Spleen (tissue), 11 donors: ENCODE results near the gene FHL2. TPM values are rescaled to one million over a fixed set of nuclear protein-coding genes. Genes with fewer than 3 reads are reported as not detected.

Experiments
- DNase-seq: peaks from one replicate; pipeline ENCODE4 v3.0.0-alpha.2; 2020
- H3K27ac ChIP-seq, 8 donors: fragments of 200-600 bp; sonication (generic) in 7 of 8; 1 replicate in 4 of 8; 2 replicates in 4 of 8; pipeline versions ENCODE4 v1.5.0 to v1.8.0; 2016 to 2021; ENCODE audit warnings: inconsistent platforms in 4 of 8, mild to moderate bottlenecking in 4 of 8, moderate library complexity in 1 of 8
- H3K27me3 ChIP-seq, 7 donors: fragments of 200-600 bp; sonication (generic) in 6 of 7; replicated peaks in 1 of 7; 1 replicate in 4 of 7; 2 replicates in 3 of 7; pipeline versions ENCODE4 v1.5.0 to v1.8.0; 2016 to 2021; ENCODE audit warnings: inconsistent platforms in 3 of 7, mild to moderate bottlenecking in 1 of 7
- H3K36me3 ChIP-seq, 6 donors: fragments of 200-600 bp; sonication (generic) in 5 of 6; 1 replicate in 4 of 6; 2 replicates in 2 of 6; pipeline versions ENCODE4 v1.5.0 to v1.8.0; 2016 to 2021; ENCODE audit warnings: inconsistent platforms in 2 of 6
- H3K4me1 ChIP-seq, 6 donors: fragments of 200-600 bp; sonication (generic) in 5 of 6; 1 replicate in 3 of 6; 2 replicates in 3 of 6; pipeline versions ENCODE4 v1.5.0 to v1.8.0; 2016 to 2021; ENCODE audit warnings: inconsistent platforms in 3 of 6
- H3K4me3 ChIP-seq, 8 donors: fragments of 200-600 bp; sonication (generic) in 7 of 8; 1 replicate in 4 of 8; 2 replicates in 4 of 8; pipeline versions ENCODE4 v1.5.0 to v1.8.0; 2016 to 2021; ENCODE audit warnings: inconsistent platforms in 4 of 8, mild to moderate bottlenecking in 4 of 8, moderate library complexity in 2 of 8
- H3K9me3 ChIP-seq, 8 donors: fragments of 200-600 bp; sonication (generic) in 7 of 8; 1 replicate in 4 of 8; 2 replicates in 4 of 8; pipeline versions ENCODE4 v1.5.0 to v1.8.0; 2016 to 2021; ENCODE audit warnings: inconsistent platforms in 4 of 8
- POLR2A ChIP-seq, 3 donors: fragments of 450-650 bp; IDR thresholded peaks; one replicate each; pipeline ENCODE4 v1.5.1; 2017; ENCODE audit warnings: antibody characterized with exemption in 3 of 3, mild to moderate bottlenecking in 1 of 3
- POLR2AphosphoS5 ChIP-seq, 3 donors: sonication (generic); formaldehyde crosslinking; IDR thresholded peaks; one replicate each; pipeline ENCODE4 v1.5.1; 2017; ENCODE audit warnings: antibody characterized with exemption in 3 of 3
- WGBS, 5 donors: extraction: QIAGEN DNeasy Blood & Tissue Kit in 3 of 5; methylation state at CpG; one replicate each; pipeline versions ENCODE4 v1.1.5 to v1.1.7; 2013 to 2018; 5-methylcytosine and 5-hydroxymethylcytosine counted together
- intact Hi-C: fragments of 100-400 bp; cut with DNase I; formaldehyde crosslinking; loops from one replicate; pipeline ENCODE4 v1.15.0; 2023; ENCODE audit warnings: low total_unique reads
- polyA plus RNA-seq, 3 donors: library from polyadenylated mRNA; stranded (reverse); fragments of 200-250 nt; gene quantifications; one replicate each; pipeline ENCODE4 v1.2.1, GENCODE V29; 2013
- total RNA-seq, 7 donors: library from RNA; depleted of rRNA in 3 of 7; stranded (reverse); fragments of >200 nt in 3 of 7; fragmentation: NEBNext Ultra II Directional in 4 of 7; extraction: Animal tissue kit (Norgen Biotek cat#: 25700) in 4 of 7; gene quantifications; one replicate each; pipeline versions ENCODE4 v1.1.0 to v1.2.1, GENCODE V29; 2016 to 2021
- TF ChIP-seq, protein P1 (sequence below), 11 experiments: fragments of 200-600 bp in 7 of 11; fragments of 450-650 bp in 4 of 11; sonication (generic) in 4 of 11; IDR thresholded peaks in 8 of 11; conservative IDR thresholded peaks in 3 of 11; 1 replicate in 7 of 11; 2 replicates in 4 of 11; pipeline versions ENCODE4 v1.4.0 to v1.8.0; 2016 to 2021; ENCODE audit warnings: antibody characterized with exemption in 11 of 11, inconsistent platforms in 4 of 11, mild to moderate bottlenecking in 1 of 11
- donor health status: healthy with polysubstance abuse.
- donor health status: DM: no; HTN: no; CAD: no; lungs with moderate emphysema.
- donor health status: DM: no; HTN: no; CAD: no.
- donor health status: Bipolar disorder and iron deficiency.
- donor health status: healthy.
- donor health status: DM: no; HTN: no; CAD: no.
- donor health status: DM: yes; HTN: yes; CAD: no.

The FHL2 gene
- total and polyA plus RNA-seq, 10 donors, result 6.8 to 27.4 (median 18.9) TPM

DNA sequence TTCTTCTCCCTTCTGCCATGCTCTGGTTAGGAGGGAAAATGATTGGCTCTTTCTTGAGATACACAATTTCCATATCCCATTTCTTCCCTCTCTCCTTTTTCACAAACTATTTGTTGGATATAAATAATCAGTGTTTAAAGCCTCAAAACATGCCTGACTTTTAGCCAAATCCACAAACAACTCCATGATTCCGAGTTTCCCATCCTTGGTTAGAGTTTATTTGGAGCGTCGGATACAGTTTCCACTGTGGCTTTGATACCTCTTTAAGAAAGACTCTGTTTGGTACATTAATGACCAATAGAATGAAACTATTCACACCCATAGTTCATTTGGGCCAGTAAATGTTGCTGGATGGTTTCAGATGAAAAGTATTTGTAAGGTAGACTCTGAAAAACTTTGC is 5.9 kb upstream of the FHL2 start:
- DNase-seq, result no peak
- peaks cover 0 to 30% (median 1%) of the 10 kb centered on the region in 7 donors for H3K27me3 ChIP-seq
- H3K27ac ChIP-seq, result no peak overlapping the region
- TF ChIP-seq POLR2A (IDR thresholded peaks at IDR 0.05) (no peak), POLR2AphosphoS5 (IDR thresholded peaks at IDR 0.05) (no peak)
- TF ChIP-seq, protein P1, sequence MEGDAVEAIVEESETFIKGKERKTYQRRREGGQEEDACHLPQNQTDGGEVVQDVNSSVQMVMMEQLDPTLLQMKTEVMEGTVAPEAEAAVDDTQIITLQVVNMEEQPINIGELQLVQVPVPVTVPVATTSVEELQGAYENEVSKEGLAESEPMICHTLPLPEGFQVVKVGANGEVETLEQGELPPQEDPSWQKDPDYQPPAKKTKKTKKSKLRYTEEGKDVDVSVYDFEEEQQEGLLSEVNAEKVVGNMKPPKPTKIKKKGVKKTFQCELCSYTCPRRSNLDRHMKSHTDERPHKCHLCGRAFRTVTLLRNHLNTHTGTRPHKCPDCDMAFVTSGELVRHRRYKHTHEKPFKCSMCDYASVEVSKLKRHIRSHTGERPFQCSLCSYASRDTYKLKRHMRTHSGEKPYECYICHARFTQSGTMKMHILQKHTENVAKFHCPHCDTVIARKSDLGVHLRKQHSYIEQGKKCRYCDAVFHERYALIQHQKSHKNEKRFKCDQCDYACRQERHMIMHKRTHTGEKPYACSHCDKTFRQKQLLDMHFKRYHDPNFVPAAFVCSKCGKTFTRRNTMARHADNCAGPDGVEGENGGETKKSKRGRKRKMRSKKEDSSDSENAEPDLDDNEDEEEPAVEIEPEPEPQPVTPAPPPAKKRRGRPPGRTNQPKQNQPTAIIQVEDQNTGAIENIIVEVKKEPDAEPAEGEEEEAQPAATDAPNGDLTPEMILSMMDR (IDR thresholded peaks at IDR 0.05 in 8 of 11, conservative IDR thresholded peaks at IDR 0.05 in 3 of 11), result no peak
- no peaks in the 10 kb centered on the region for H3K9me3 ChIP-seq
- WGBS, 5 donors, result 85 to 94% (median 91%) methylated on average over 3 of the region's 3 CpGs
- no peaks in the 10 kb centered on the region for H3K36me3 ChIP-seq
- H3K4me3 ChIP-seq, result no peak overlapping the region
- H3K4me1 ChIP-seq, result no peaks in the 10 kb centered on the region
- intact Hi-C loops, result no loop called here

DNA sequence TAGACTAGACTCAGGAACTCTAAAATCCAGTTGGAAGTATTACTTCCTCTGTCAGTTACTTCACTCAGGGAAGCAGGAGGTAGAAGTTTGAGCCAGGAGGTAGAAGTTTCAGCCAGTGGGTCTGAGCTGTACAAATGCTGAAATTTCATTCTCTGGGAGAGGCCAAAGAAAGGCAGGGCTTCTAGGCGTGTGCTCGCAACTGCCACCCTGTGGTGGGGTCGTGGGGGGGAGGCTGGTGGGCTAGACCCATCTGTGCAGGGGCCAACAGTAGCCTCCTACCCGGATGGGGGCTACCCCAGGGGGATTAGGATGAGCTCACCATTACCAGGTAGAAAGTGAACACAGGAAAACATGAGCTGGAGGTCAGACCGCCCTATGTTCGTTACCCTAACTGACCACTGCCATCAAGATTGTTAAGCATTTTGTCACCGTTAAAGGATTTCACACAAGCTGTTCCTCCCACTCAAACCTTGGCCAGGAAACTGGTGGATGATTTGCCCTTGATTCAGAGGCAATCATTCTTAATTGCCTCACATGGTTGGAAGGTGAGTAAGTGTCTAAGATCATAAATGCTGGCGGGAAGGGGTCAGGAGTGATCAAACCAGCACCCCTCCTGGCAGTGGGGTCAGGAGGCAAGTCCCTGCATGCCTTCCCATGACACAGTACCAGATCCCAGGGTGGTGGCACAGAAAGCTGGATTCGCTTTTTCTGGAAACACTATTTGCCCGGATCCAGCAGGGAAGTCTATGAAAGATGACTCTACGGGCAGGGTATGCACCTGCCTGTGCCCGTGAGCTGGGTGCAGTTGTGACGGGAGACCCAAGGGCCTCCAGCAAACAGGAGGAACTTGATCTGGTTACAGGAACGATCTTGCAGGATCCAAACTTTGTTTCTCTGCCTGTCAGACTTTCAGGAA is 5.2 kb upstream of the FHL2 start:
- WGBS, 5 donors, result 63 to 79% (median 74%) methylated on average over 13 to 14 of the region's 14 CpGs
- Histone ChIP-seq H3K27me3 (peaks cover 0 to 30% (median 8%) of the 10 kb centered on the region in 7 donors), H3K36me3 (no peaks in the 10 kb centered on the region), H3K27ac (no peak overlapping the region), H3K9me3 (no peaks in the 10 kb centered on the region), H3K4me1 (peaks cover 0 to 6% (median 3%) of the 10 kb centered on the region in 6 donors), H3K4me3 (no peak overlapping the region)
- DNase-seq, result no peak
- TF ChIP-seq, protein P1 (IDR thresholded peaks at IDR 0.05 in 8 of 11, conservative IDR thresholded peaks at IDR 0.05 in 3 of 11), result no peak
- TF ChIP-seq POLR2A (IDR thresholded peaks at IDR 0.05) (no peak), POLR2AphosphoS5 (IDR thresholded peaks at IDR 0.05) (no peak)
- intact Hi-C loops, result no loop called here

DNA sequence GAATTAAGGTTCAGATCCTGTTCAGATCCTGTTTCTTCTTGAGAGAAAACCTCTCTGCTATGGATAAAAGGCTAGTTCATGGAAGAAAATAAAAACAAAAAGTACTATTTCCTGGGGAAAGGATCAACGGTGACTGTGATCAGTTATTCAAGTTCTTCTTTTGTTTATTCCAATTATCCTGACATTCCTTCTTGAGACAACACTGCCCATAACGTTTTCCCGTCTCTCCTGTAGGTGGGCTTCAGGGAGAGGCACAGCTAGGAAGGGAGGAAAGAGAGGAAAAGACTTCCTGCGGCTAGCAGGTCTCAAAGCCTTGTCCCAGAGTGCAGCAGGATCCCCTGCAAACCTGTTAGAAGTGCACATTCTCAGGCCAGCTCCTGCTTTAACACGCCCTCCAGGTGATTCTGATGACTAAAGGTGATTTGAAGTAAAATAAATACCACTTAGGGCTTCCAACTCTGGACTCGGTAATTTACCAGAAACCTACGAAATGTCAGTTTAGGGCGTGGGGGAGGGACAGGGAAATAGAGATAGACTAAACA is 4.5 kb upstream of the FHL2 start:
- Histone ChIP-seq H3K27ac (no peak overlapping the region), H3K4me1 (peaks cover 1 to 13% (median 10%) of the 10 kb centered on the region in 6 donors), H3K4me3 (no peak overlapping the region), H3K36me3 (no peaks in the 10 kb centered on the region), H3K9me3 (no peaks in the 10 kb centered on the region), H3K27me3 (peaks cover 0 to 34% (median 15%) of the 10 kb centered on the region in 7 donors)
- TF ChIP-seq POLR2A (IDR thresholded peaks at IDR 0.05), result no peak
- TF ChIP-seq POLR2AphosphoS5 (IDR thresholded peaks at IDR 0.05), result no peak
- TF ChIP-seq, protein P1 (IDR thresholded peaks at IDR 0.05 in 8 of 11, conservative IDR thresholded peaks at IDR 0.05 in 3 of 11), result no peak
- intact Hi-C loops, result no loop called here
- no peak for DNase-seq
- 71 to 81% (median 72%) methylated on average over 8 of the region's 8 CpGs for WGBS, 5 donors

DNA sequence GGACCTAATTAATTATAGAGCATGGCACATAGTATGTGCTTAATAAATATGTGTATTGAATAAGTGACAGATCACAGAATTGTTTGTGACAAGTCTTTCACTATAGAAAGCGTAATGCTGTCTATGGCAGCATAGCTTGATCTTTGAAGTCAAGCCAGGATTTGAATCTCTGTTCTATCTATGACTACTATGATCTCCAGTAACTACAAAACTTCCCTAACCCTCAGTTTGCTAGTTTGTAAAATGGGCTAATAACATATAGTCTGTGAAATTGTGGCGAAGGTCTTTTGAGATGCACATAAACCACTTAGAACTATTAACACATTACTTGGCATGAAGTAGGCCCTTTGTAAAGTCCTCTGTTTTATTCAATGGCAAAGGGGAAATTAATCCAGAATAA is 4.0 kb upstream of the FHL2 start:
- WGBS, 5 donors, result 93 to 99% (median 94%) methylated on average over 2 of the region's 2 CpGs
- H3K27ac ChIP-seq, result no peak overlapping the region
- intact Hi-C loops, result no loop called here

More for the DNA sequence above, 4.0 kb upstream of the FHL2 start:
- Histone ChIP-seq H3K36me3 (no peaks in the 10 kb centered on the region), H3K4me3 (no peak overlapping the region), H3K9me3 (no peaks in the 10 kb centered on the region), H3K4me1 (peaks cover 3 to 18% (median 13%) of the 10 kb centered on the region in 6 donors), H3K27me3 (peaks cover 0 to 39% (median 20%) of the 10 kb centered on the region in 7 donors)
- TF ChIP-seq, protein P1 (IDR thresholded peaks at IDR 0.05 in 8 of 11, conservative IDR thresholded peaks at IDR 0.05 in 3 of 11), result no peak
- no peak for TF ChIP-seq POLR2A (IDR thresholded peaks at IDR 0.05)
- TF ChIP-seq POLR2AphosphoS5 (IDR thresholded peaks at IDR 0.05), result no peak
- DNase-seq, result no peak
